Left lung (tissue), 10 donors: ENCODE data around the gene PREP. TPM values are rescaled to one million over a fixed set of nuclear protein-coding genes. Genes with fewer than 3 reads are reported as not detected.

Experiments used
- ATAC-seq: fragments of 200-7000 bp; cut with Tn5 transposase; one replicate; pipeline ENCODE4 v1.9.1; 2020; ENCODE audit warnings: moderate library complexity
- DNase-seq, 4 donors: peaks; one replicate each; pipeline ENCODE4 v3.0.0-alpha.2; 2013 to 2020
- H3K27ac ChIP-seq, 2 donors: fragments of 200-600 bp; sonication (generic) in 1 of 2; one replicate each; pipeline versions ENCODE4 v1.5.0 to v1.8.0; 2020 to 2021
- H3K27me3 ChIP-seq, 2 donors: fragments of 200-600 bp; sonication (generic) in 1 of 2; one replicate each; pipeline versions ENCODE4 v1.5.0 to v1.8.0; 2020 to 2021
- H3K36me3 ChIP-seq, 2 donors: fragments of 200-600 bp; sonication (generic) in 1 of 2; one replicate each; pipeline versions ENCODE4 v1.5.0 to v1.8.0; 2020 to 2021
- H3K4me1 ChIP-seq, 2 donors: fragments of 200-600 bp; one replicate each; pipeline ENCODE4 v1.8.0; 2021
- H3K4me3 ChIP-seq, 2 donors: fragments of 200-600 bp; sonication (generic) in 1 of 2; one replicate each; pipeline versions ENCODE4 v1.5.0 to v1.8.0; 2020 to 2021; ENCODE audit warnings: mild to moderate bottlenecking in 1 of 2
- H3K9me3 ChIP-seq, 2 donors: fragments of 200-600 bp; sonication (generic) in 1 of 2; one replicate each; pipeline versions ENCODE4 v1.5.0 to v1.8.0; 2020 to 2021
- CTCF ChIP-seq, 2 donors: fragments of 200-600 bp; sonication (generic) in 1 of 2; IDR thresholded peaks; one replicate each; pipeline versions ENCODE4 v1.5.0 to v1.8.0; 2021; ENCODE audit warnings: antibody characterized with exemption in 2 of 2
- intact Hi-C, 2 donors: fragments of 100-400 bp; cut with DNase I; formaldehyde crosslinking; loops; one replicate each; pipeline versions ENCODE4 v1.11.2 to v1.14.2; 2022
- polyA plus RNA-seq, 6 donors: library from polyadenylated mRNA; unstranded; fragments of 120-200 nt; gene quantifications; one replicate each; pipeline ENCODE4 v1.2.1, GENCODE V29; 2013; ENCODE audit not compliant: insufficient read length in 6 of 6
- total RNA-seq, 2 donors: library from RNA; stranded (reverse); fragmentation: NEBNext Ultra II Directional; extraction: Animal tissue kit (Norgen Biotek cat#: 25700); gene quantifications; one replicate each; pipeline ENCODE4 v1.2.1, GENCODE V29; 2021
- donor health status: DM: no; HTN: yes; CAD: no.
- donor health status: DM: no; HTN: no; CAD: no.

Gene PREP
- total and polyA plus RNA-seq, 8 donors = 34.9 to 42.7 (median 36.8) TPM

- Histone ChIP-seq H3K9me3 (no peaks in the 10 kb centered on the region), H3K27ac (no peak overlapping the region), H3K36me3 (peaks cover 0 to 22% of the 10 kb centered on the region in 2 donors), H3K4me1 (no peaks in the 10 kb centered on the region), H3K4me3 (no peak overlapping the region), H3K27me3 (no peaks in the 10 kb centered on the region)
- no peak for DNase-seq
- TF ChIP-seq CTCF (IDR thresholded peaks at IDR 0.05) = no peak
- intact Hi-C loops = no loop called here
- ATAC-seq = no peak
Observed at GRCh38 chr6:105300090-105300489, 102.8 kb downstream of the PREP start.

DNA sequence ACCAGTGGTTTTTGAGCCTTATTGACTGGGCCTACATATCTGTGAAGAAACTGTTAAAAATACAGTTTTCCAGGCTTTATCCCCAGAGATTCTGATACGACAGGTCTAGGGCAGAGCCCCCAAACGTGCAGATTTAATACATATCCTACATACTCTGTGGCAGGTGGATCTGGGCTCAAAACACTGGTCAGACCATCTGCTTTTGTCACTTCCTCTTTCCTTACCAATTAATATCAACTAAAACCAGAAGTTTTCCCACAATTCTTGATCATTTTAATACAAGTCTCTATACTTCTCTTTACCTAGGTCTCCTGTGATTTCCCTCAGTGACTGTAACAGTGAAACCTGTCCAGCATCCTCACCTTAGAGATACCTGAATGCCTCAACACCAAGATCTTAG is 108.8 kb downstream of the PREP start:
- Histone ChIP-seq H3K4me3 (no peak overlapping the region), H3K4me1 (no peaks in the 10 kb centered on the region), H3K9me3 (no peaks in the 10 kb centered on the region), H3K36me3 (peaks cover 0 to 7% of the 10 kb centered on the region in 2 donors), H3K27me3 (no peaks in the 10 kb centered on the region), H3K27ac (no peak overlapping the region)
- DNase-seq (no peak), ATAC-seq (no peak)
- intact Hi-C loops = no loop called here
- TF ChIP-seq CTCF (IDR thresholded peaks at IDR 0.05) = no peak

GRCh38 chr6:105292689-105293339 is 110.1 kb downstream of the PREP start:
- no peaks in the 10 kb centered on the region for H3K9me3 ChIP-seq
- no peak for DNase-seq
- TF ChIP-seq CTCF (IDR thresholded peaks at IDR 0.05) = no peak

DNA sequence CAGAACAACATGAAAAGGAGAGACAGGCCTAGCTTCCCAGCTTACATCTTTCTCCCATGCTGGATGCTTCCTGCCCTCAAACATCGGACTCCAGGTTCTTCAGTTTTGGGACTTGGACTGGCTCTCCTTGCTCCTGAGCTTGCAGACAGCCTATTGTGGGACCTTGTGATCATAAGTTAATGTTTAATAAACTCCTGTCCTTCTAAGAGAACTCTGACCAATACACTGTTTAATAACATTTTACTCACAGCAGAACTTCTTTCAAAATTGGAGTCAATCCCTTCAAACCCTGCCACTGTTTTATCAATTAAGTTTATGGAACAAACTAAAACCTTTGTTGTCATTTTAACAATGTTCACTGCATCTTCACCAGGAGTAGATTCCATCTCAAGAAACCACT is 111.4 kb downstream of the PREP start:
- intact Hi-C loops = no loop called here
- no peak for DNase-seq
- TF ChIP-seq CTCF (IDR thresholded peaks at IDR 0.05) = no peak
- Histone ChIP-seq H3K4me3 (no peak overlapping the region), H3K27ac (no peak overlapping the region), H3K36me3 (peaks cover 0 to 24% of the 10 kb centered on the region in 2 donors), H3K4me1 (no peaks in the 10 kb centered on the region), H3K27me3 (no peaks in the 10 kb centered on the region), H3K9me3 (no peaks in the 10 kb centered on the region)
- no peak for ATAC-seq

More at GRCh38 chr6:105292689-105293339, 110.1 kb downstream of the PREP start:
- H3K4me1 ChIP-seq = no peaks in the 10 kb centered on the region
- peaks cover 0 to 12% of the 10 kb centered on the region in 2 donors for H3K36me3 ChIP-seq
- intact Hi-C loops = no loop called here
- no peaks in the 10 kb centered on the region for H3K27me3 ChIP-seq
- no peak overlapping the region for H3K27ac ChIP-seq
- H3K4me3 ChIP-seq = no peak overlapping the region
- ATAC-seq = no peak

GRCh38 chr6:105282631-105283585 is 120.0 kb downstream of the PREP start:
- peaks cover 0 to 81% of the 10 kb centered on the region in 2 donors for H3K36me3 ChIP-seq
- H3K4me1 ChIP-seq = no peaks in the 10 kb centered on the region
- DNase-seq (no peak), ATAC-seq (no peak)
- no peaks in the 10 kb centered on the region for H3K27me3 ChIP-seq
- H3K27ac ChIP-seq = no peak overlapping the region
- TF ChIP-seq CTCF (IDR thresholded peaks at IDR 0.05) = no peak
- no peak overlapping the region for H3K4me3 ChIP-seq
- intact Hi-C loops = no loop called here
- no peaks in the 10 kb centered on the region for H3K9me3 ChIP-seq
